Urothelium cell line (cell line): ENCODE measurements around the gene FAM222B.
"Not testable (repeated sequence)": the region's sequence is repeated elsewhere in the genome, so short reads cannot be mapped to it uniquely, and the experiment has no call there.

Source experiments
- DNase-seq: peaks from one replicate; pipeline ENCODE4 v3.0.0; 2011; ENCODE audit warnings: low spot score, mixed read lengths
- FAIRE-seq: peaks from 2 replicates; lab custom pipeline; 2011; peaks lifted over from hg19 to GRCh38; lab: Jason Lieb, UNC

The FAM222B gene

DNA sequence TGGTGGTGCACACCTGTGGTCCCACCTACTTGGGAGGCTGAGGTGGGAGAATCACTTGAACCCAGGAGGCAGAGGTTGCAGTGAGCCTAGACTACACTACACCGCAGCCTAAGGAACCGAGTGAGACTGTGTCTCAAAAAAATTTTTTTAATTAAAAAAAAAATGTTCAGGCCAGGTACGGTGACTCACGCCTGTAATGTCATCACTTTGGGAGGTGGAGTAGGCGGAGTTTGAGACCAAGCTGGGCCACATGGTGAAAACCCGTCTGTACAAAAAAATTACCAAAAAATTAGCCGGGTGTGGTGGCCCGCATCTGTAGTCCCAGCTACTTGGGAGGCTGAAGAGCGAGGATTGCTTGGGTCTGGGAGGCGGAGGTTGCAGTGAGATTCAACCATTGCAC is 3.6 kb upstream of the FAM222B start:
- DNase-seq, result no peak
- no peak for FAIRE-seq

DNA sequence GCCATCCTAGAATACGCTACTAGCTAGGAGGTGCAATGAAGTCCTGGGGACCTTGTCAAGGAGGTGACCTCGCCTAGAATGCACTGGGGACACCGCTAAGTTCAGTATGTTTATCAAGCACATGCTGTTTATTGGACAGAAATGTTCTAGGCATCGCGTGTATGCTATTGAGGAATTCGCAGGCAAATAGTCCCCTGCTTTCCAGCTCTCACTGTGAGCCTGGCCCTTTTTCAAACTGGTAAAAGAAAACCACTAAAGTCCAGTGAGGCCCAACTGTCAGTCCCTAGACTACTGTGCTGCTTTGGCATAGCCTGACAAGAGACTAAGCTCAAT is 1.2 kb upstream of the FAM222B start:
- FAIRE-seq, result no peak
- no peak for DNase-seq

DNA sequence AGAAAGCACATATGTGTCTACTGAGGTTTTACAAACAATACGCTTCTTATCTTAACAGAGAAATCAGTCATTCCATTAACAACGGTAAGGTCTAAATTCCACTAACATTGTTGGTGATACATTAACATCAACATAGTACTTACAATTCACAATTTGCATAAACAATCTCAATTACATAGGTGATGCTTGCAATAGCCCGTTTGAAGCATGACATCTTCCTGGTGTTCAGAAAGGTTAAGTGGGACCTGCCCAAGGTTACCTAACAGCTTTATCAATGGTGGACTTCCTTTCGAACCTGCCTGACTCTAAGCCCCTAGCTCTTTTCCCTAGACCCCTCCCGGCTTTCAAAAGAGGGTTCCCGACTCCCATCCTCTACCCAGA is 699 bp downstream of the FAM222B start:
- DNase-seq (no peak), FAIRE-seq (no peak)

DNA sequence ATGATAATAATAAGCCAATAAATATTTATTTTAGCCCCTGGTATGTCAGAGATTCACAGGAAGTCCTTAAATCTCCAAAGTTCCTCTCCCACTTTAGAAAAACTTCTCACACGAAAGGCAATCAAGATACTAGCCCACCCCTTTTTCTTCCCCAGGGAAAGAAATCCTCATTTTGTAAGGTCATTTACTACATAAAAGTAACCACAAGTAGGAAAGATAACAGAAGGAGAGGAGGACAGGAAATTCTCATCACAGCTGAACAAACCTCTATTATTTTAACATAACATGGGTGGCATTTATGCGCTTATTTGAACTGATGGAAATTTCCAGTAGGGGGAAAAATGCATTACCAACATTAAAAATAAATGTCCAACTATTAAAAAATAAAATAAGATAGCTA is 3.4 kb downstream of the FAM222B start:
- no peak for DNase-seq
- no peak for FAIRE-seq

DNA sequence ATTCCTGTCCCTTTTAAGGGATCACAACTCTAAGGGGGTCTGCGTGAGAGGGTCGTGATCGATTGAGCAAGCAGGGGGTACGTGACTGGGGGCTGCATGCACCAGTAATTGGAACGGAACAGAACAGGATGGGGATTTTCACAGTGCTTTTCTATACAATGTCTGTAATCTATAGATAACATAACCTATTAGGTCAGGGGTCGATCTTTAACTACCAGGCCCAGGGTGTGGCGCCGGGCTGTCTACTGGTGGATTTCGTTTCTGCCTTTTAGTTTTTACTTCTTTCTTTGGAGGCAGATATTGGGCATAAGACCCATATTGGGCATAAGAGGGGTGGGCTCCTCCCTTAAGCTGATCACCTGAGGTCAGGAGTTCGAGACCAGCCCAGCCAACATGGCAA is 6.0 kb downstream of the FAM222B start:
- not testable (repeated sequence) for DNase-seq, FAIRE-seq

DNA sequence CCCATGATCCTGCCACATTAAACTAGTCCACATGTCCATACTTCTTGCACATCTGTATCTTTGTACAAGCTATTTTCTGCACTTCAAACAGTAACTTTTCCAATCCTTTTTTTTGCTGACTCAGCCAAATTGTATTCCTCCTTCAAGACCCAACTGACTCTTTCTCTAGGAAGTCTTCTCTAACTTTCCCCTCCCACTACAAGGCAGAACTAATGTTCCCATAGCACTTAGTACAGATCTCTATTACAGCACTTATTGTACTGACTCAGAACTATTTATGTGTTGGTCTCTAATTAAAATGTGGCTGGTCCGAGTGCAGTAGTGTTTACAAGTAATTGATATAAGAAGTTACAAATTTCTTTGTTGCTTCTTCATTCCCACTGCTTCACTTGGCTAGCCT is 8.2 kb downstream of the FAM222B start:
- DNase-seq (no peak), FAIRE-seq (no peak)

DNA sequence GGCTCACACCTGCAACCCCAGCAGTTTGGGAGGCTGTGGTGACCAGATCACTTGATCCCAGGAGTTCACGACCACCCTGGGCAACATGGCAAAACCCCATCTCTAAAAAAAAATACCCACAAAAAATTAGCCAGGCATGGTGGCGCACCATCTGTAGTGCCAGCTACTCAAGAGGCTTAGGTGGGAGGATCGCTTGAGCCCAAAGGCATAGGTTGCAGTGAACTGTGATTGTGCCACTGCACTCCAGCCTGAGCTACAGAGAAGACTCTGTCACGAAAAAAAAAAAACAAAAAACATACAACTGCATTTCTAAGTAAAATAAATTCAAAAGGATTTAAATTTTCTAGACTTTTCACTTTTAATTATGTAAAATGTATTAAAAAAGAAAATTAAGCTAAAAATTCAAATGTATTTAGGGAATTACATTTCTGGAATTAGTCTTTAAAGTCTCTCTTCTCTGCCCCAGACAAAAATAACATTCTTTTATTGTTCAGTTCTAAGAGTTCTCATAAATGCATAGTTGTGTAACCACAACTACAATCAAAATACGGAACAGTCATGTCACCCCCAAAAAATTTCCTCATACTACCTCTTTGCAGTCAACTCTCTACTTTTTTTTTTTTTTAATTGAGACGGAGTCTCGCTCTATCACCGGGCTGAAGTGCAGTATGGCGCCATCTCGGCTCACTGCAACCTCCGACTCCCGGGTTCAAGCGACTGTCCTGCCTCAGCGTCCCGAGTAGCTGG is 14.1 kb downstream of the FAM222B start:
- DNase-seq, result no peak
- no peak for FAIRE-seq

DNA sequence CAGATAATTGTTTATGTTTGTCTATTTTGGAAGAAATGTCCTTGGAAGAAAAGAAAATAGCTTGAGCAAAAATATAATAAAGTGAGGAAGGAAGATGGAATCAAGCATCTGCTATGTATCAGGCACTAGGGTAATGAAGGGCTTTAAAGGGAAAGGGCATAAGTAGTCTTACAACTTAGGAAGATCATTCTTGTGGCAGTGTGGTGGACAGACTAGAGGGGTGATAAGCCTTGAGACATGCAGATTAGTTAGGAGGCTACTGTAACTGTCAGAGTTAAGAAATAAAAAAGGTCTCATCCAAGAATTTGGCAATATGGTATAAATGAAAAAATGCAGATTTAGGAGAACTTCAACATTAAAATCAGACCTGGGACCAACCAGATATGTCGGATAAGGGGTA is 14.9 kb downstream of the FAM222B start:
- FAIRE-seq, result no peak

DNA sequence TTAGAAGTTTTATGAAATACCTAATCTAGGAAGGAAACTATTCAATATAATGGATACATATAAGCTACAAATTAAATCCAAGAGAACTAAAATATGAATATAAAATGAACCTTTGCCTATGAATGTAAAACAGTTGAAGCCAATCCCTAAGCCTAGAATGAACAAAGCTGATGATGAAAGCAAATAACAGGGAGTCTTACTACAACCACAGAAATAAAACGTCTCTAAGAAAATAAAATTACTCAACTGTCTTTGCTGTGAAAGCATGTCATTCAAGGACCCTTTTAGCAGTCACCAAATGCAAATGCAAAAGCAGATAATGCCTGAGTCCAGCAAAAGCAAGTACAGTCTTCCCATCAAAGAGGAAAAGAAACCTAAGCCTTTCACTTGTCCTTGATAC is 23.0 kb downstream of the FAM222B start:
- DNase-seq (no peak), FAIRE-seq (no peak)

More for the DNA sequence above, 14.9 kb downstream of the FAM222B start:
- DNase-seq, result no peak

DNA sequence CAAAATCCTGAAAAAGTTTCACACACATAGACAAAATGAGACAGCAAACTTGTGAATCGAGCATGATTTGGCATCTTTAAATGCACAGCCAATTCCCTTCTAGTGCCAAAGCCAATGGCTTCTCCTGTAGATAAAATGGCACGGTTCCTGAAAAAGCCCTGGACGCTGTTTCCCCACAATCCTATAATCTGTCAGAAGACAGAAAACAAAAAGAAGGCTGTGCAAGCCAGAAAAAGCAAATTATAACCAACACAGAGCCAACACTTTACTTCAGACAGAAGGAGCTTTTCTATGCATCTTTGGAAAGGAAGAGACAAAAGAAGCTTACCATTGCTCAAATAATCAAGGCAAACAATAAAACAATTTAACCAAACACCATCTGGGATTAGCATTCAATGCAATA is 23.8 kb downstream of the FAM222B start:
- FAIRE-seq (no peak), DNase-seq (no peak)

DNA sequence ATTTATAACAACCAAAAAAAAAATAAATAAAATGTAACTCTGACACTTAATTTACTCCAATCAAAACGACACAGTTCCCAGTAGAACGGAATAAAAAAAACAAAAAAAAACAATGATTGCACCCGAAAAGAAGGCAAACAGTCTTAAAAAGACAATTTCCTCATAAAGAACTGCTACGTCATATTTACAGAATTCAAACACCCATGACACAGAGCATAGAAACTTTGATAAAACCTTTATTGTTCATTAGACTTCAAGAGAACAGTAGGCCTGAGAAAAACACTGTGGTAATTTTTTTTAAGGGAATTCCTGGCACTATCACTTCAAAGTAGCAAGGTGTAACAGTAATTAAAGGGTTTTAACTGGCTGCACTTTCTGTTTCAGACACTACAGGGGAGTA is 26.1 kb downstream of the FAM222B start:
- FAIRE-seq (no peak), DNase-seq (no peak)

DNA sequence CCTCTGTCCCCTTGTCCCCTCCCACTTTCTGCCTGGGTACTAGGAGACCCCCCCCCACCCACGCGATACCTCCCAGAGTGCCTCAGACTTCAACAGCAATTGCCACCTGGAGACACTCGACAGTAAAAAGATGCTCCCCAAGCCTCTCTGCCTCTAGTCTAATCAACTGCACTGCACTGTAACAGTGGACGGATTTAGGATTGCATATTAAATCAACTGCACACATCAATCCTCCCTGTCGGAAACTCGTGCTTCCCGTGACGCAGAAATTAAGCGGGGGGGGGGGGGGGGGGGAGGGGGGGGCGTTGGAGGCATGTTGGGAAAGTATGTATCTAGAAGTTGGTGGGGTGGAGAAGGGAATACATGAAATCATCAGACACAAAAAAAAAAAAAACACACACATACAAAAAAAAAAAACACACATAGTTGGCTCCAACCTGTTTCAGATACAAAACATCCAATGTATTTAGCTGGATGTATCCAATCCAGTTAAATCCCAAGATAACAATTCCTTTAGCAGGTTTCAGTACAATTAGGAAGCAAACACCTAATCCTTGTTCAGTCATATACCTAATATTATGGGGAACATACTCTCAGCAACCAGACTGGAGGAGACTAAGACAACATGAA is 29.7 kb downstream of the FAM222B start:
- FAIRE-seq (no peak), DNase-seq (peak; percentile 46)

DNA sequence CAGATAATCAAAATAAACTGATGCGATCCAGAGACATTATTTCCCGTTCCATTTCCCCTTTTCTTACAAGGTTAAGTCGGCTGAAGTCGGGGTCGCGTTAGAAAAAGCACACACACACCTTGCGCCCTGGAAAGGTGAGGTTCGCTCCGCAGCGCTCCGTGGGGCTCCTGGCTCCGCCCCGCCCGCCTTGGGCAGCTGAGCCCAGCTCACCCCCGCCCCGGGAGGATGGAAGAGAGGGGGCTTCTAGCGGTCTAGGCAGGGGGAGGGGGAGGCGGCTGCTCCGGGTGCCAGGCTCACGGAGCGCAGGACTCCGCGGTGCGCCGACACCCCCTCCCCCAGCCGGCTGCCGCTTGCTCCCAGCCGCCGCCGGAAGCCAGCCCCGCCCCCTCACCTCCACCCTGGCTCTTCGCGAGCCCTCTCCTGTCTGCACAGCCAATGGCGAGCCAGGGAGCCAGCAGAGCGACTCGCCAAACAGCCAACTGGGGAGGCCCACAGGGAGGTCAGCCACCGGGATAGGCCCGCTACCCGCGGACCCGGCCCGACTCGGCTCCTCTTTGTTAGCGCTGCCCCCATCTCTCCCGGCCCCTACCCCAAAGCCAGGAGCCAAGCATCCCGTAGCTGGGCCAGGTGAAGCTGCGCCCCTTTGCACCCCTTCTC is 30.4 kb downstream of the FAM222B start:
- FAIRE-seq (peak; percentile 66), DNase-seq (peak; percentile 99)

DNA sequence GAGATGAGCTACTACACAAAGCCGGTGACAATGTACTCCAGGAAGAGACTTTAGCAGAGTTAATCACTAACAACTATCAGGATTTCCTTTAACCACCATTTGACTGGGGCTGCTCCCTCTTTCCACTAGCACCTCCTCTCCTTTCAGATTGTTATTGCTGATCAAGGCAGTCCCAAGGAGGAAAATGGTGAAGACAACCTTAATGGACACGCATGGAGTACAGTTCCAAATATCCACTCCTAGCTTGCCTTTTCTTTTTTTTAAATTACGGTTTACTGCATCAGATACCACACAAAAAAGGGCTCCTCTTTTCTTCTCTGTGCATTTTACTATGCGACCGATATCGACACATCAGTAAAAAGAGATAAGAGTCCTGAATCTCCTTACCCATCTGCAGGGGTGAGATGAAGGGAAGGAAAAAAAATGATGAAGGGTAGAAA is 30.9 kb downstream of the FAM222B start:
- FAIRE-seq (no peak), DNase-seq (peak; percentile 21)

DNA sequence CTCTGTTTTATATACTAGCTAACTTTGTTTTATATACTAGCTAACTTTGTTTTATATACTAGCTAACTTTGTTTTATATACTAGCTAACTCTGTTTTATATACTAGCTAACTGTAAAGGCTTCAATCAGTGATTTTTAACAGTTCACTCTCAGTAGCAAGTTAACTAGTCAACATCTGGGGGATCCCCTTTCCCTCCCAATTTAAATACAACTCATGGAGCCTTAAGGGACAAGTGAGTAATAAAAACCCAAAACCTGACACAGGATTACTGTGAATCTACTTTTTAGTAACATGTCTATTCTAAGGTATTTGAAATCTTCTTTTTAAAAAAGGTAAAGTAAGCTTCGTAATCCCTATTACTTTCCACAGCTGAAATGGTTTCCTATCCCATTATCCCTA is 32.2 kb downstream of the FAM222B start:
- DNase-seq (no peak), FAIRE-seq (no peak)

DNA sequence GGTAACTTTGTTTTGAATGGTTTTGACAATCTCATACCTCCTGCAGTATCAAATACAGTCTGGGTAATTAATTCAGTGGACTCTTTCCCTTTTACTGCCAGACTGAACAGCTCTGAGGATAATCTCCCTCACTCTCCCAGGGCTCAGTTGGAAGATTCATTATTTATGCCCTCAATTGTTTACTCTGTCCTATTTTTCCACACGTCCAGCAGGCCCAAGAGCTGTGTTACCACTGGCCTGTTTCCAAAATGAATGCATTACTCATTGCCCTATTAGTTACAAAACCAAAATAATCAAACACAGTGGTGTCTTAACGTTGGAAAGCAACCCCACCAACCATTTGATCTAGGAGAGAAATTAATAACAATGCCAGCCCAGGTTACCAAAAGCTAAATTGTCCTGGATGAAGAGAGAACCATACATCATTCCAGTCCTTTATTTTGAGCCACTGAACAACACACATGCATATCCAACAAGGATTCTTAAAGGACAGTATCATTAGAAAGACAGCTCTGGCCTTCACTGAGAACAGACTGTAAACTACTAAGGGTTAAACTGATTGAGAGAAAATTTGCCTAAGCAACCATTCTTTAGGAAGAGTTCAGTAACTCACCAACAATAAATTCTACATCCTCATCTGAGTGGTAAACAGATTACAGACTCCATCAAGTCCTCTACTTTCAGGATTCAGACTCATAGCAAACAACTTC is 34.5 kb downstream of the FAM222B start:
- DNase-seq (peak; percentile 43), FAIRE-seq (no peak)

DNA sequence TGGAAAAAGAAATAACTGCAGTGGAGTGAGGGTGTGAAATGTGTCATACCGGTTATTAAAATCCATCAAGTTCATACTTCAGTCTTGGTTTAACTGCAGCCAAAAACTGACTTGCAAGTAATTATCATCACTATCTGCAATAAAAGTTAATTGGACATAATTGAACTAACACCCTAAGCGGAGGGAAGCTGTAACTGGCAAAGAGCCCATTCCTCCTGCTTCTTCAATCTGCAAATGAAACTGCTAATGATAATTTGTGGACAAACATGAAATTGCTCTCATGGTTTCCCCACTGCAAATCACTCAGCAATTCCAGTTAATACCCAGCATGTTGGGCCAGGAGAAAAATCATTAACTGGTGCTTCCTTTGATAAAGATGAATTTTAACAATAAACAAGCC is 46.5 kb downstream of the FAM222B start:
- DNase-seq (no peak), FAIRE-seq (no peak)

DNA sequence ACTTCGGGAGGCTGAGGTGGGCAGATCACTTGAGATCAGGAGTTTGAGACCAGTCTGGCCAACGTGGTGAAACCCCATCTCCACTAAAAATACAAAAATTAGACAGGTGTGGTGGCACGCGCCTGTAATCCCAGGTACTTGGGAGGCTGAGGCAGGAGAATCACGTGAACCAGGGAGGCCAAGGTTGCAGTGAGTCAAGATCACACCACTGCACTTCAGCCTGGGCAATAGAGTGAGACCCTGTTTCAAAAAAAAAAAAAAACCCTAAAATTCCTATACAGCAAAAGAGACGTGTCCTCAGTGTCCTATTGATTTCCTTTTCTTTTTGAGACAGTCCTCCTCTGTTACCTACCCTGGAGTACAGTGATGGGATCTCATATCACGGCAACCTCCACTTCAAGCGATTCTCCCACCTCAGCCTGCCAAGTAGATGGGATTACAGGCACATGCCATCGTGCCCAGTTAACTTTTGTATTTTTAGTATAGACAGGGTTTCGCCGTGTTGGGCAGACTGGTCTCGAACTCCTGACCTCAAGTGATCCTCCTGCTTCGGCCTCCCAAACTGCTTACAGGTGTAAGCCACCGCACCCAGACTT is 47.6 kb downstream of the FAM222B start:
- FAIRE-seq, DNase-seq: not testable (repeated sequence)

DNA sequence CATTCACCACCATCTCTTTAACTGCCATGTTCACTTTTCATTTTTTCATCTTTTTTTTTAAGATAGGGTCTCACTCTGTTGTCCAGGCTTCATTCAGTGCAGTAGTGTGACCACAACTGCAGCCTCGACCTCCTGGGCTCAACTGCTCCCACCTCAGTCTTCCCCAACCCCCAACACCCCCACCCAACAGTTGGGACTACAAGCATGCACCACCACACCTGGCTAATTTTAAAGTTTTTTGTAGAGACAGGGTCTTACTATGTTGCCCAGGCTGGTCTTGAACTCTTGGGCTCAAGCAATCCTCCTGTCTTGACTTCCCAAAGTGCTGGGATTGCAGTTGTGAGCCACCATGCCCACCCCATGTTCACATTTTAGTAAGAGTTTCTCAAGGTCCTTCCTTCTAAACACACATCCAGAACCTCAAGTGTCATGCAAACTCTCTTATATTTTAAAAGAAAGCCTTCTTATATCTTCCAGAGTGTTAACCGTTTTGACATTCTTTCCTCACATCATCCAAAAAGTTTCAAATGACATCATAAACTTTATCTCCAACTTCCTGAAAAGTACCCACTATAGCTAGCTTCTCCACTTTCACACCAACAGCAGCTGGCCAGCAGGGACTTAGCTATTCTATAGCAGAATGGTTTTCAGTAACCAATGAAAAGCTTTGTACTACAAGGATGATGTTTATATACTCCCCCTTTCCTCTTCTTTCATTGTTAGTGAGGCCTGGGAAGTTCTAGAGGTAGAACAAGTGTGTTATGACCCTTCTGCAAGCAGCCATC is 49.5 kb downstream of the FAM222B start:
- no peak for FAIRE-seq
- DNase-seq, result no peak

DNA sequence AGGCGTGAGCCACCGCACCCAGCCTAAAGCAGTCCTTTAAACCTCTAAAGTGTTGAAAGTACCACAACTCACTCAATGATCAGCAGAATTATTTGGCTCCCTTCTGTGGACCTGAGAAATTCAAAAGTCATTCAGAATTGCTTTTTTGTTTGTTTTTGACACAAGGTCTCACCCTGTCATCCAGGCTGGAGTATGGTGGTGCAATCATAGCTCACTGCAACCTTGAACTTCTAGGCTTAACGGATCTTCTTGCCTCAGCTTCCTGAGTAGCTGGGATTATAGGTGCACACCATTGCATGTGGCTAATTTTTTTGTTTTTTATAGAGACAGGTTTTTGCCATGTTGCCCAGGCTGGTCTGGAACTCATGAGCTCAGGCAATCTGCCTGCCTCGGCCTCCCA is 54.5 kb downstream of the FAM222B start:
- FAIRE-seq, result no peak
- DNase-seq, result no peak
